HuH-7 (cell line): ENCODE measurements around the gene UGT1A4.

Experiments
- DNase-seq: peaks from one replicate; pipeline ENCODE4 v3.0.0; 2011; ENCODE audit warnings: low spot score

Gene UGT1A4

DNA sequence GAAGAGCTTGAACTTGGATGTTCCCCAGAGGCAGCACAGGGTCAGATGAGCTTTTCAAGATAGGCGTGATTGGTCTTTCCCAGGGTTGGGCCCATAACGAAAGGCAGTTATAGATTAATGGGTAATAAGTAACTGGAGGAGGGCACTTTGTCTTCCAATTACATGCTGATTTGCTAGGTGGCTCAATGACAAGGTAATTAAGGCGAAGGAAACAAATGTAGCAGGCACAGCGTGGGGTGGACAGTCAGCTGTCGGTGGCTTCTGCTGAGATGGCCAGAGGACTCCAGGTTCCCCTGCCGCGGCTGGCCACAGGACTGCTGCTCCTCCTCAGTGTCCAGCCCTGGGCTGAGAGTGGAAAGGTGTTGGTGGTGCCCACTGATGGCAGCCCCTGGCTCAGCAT lies at the start of gene UGT1A4:
Gene UGT1A4 (plus strand): TSS at position 185 of the 400 bp plus-strand sequence. CDS start 85 bp downstream, at position 270.
- DNase-seq = no peak

DNA sequence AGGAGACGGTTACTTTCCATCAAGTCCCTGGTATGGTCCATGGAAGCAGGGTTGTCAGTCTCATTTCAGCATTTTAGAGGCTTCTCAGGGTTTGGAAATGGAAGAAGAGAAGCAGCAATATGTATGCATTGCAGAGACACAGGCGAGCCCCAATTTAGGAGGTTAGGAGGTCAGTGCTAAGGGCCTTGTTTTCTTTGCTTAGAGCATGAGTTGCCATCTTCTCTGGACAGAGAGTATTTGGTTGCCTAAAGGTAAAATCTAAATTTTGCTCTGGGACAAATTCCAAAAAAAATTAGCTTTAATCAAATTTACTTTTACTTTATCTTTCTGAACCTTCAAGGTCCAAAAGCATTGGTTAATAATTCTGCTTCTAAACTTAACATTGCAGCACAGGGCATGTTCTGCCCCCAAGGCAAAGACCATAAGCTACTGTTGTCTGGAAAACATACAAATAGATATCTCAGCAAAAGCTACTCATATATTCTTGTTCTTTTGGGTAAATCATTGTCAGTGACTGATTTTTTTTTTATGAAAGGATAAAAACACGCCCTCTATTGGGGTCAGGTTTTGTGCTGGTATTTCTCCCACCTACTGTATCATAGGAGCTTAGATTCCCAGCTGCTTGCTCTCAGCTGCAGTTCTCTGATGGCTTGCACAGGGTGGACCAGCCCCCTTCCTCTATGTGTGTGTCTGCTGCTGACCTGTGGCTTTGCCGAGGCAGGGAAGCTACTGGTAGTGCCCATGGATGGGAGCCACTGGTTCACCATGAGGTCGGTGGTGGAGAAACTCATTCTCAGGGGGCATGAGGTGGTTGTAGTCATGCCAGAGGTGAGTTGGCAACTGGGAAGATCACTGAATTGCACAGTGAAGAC lies 47.0 kb upstream of the UGT1A4 start, which contains the start of gene UGT1A9:
Gene UGT1A9 (plus strand): TSS at position 609 of the 872 bp plus-strand sequence. CDS start 37 bp downstream, at position 646.
- DNase-seq = no peak

DNA sequence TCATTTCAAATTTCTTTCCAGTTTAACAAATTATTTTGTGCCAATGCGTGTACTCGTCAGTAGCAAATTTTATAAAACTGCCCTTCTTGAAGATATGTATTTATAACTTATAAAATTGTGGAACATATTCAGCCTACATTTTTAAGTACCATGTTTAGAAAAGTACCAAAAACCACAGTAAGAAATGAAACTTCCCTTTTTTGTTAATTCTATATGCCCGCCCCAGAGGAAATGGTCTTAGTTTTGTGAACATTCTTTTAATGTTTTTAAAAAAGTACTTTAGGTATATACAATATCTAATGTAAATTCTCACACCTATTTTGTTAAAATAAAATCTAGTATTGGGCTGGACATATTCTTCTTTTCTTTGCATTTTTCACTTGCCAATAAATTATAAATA lies 45.6 kb upstream of the UGT1A4 start:
- DNase-seq = no peak

DNA sequence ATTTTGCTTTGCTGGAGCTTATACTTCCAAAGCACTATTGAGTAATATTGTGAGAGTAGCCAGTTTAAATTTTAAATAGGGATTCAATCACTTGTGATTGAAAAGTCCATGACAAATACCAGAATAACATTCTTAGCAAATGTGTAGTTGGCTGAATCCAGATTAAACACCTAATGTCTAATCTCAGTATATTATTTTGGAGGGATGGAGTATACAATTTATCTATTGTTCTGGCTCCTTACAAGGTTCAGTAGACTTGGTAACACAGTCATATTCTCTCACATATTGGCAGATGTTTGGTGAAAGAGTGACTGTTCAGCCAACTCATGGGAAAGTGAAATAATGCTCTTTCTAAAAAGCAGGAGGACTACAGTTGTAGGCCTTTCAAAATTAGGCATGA lies 44.6 kb upstream of the UGT1A4 start:
- no peak for DNase-seq

DNA sequence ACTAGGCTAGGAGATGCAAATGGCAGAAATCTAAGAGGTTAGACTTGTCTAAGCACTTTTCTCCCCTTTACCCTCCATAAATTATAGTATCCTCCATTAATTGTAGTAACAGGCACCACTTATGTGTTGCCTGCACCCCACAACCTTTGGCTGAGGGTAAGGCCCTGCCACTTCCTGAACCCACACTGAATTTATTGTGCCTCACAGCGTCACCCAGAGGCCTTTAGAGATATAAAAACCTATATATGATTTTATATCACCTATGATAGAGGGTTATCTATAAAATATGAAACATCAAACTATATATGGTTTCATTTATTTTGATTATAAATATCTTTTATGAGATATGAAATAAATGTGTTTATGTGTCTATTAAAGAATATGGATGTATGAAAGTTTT lies 44.2 kb upstream of the UGT1A4 start:
- no peak for DNase-seq

DNA sequence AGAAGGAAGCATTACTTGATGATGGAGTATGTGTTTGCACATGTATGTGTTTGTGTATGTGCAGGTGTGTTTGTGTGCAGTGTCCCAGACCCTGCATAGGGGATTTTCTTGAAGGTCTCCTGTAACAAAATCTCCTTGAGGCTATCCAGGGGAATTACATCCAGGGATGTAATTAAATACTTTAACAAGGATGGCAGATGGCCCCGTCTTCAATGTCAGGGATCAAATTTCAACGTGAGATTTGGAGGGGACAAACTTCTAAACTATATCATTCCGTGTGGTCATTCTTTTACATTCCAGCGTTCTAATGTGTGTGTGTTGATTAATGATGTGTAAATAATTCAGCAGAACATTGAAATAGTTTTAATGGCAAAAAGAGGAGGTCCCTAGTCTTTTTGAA lies 43.5 kb upstream of the UGT1A4 start:
- DNase-seq = no peak

DNA sequence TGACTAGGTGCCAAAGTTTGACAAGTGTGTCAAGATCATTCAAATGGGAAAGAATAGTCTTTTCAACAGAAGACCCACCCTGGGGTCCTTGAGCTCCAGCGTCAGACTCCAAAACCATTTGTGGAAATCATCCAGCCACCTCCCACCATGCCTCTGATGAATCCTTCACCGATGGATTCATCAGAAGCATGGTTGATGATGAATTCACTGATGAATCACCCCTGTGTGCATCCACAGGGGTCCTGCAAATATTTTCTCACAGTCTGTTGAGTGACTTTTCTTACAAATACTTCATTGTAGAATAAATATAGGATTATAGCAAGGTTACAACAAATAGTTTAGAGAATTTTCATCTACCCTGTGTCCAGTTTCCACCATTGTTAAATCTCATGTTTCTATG lies 42.5 kb upstream of the UGT1A4 start:
- DNase-seq = no peak

DNA sequence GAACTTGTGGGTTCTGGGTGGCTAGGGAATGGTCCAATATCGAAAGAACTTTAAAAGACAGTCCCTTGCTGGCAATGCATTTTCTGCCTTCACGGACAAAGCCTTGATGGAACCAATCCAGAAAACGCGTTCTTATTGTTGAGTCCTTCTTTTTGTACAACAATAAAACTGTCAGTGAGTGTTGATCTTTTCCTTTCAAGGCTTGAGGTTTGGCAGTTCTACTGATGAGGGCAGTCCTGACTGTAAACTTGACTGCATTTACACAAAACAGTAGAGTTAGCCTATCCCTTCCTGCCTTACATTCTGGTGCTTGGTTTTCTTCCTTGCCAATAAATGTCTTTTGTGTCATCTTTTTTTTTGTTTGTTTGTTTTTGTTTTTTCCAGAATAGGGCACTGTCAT lies 39.3 kb upstream of the UGT1A4 start:
- DNase-seq = no peak

DNA sequence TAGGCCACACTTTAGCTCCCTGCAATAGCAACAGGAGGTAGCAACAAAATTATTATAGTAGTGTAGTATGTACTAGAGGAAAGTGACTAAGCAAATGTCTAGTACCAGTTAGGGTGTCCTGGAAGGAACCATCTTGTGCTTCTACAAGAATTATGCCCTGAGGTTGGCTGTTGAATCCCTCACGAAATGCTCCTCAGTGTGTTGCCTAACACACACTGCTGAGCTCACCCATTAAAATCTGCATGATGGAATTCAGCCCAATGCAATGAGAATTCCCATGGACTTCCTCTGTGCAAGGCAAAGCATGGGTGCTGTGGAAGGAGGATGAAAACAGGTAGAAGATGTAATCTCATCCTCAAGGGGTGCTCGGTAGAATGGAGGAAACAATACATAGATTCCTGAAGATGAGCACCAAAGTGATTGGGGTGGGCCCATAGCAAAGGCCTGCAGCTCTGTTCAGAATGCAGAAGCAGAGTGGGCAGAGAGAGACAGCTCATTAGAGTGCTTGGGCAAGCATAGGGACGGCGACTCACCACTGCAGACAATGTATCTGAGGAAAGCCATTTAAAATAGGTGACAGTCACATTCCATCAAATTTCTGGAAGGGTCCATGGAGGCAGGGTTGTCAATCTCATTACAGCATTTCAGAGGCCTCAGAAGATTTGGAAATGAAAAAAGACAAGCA lies 38.0 kb upstream of the UGT1A4 start:
- no peak for DNase-seq

DNA sequence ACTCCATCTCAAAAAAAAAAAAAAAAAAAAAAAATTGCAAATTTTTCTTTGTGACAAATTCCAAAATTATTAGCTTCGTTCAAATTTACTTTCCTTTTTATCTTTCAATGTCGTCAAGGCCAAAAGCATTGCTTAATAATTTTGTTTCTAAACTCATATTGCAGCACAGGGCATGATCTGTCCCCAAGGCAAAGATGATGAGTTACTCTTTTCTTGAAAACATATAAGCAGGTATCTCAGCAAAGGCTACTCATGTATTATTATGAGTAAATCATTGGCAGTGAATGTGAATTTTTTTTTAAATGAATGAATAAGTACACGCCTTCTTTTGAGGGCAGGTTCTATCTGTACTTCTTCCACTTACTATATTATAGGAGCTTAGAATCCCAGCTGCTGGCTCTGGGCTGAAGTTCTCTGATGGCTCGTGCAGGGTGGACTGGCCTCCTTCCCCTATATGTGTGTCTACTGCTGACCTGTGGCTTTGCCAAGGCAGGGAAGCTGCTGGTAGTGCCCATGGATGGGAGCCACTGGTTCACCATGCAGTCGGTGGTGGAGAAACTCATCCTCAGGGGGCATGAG lies 36.9 kb upstream of the UGT1A4 start, which contains the start of gene UGT1A7:
Gene UGT1A7 (plus strand): TSS at position 381 of the 579 bp plus-strand sequence. CDS start 37 bp downstream, at position 418.
- DNase-seq = no peak

DNA sequence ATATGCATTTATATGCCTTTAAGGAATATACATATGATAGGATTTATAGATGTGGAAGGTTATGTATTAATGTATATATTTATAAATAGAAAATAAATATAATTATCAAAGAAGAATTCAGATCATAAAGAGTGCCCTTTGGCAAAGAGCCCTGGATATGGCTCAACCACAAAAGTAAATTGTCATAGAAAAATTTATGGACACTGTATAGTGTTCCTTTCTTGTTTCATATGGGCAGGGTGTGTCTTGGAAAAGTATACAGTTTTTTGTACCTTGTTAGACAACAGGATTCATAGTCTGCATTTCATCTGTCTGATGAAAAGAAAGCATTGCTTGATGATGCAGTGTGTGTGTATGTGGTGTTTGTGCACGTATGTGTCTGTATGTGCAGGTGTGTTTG lies 33.9 kb upstream of the UGT1A4 start:
- no peak for DNase-seq

DNA sequence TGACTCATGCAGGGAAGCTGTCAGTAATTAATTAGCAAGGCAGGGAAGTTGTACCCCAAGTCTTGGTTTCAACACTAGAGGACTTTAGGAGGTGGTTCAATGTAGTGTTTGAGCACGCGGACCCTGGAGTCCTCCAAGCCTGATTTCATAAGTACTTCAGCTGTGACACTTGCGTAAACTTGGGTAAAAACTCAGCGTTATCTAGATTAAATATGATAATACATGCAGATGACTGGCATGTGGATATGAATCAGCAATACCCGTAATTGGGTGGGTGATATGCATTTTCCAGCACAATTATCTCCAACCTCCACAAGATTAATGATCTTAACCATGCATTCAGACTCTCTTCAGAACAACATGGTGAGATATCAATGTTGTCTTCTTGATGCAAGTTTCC lies 31.6 kb upstream of the UGT1A4 start:
- no peak for DNase-seq

DNA sequence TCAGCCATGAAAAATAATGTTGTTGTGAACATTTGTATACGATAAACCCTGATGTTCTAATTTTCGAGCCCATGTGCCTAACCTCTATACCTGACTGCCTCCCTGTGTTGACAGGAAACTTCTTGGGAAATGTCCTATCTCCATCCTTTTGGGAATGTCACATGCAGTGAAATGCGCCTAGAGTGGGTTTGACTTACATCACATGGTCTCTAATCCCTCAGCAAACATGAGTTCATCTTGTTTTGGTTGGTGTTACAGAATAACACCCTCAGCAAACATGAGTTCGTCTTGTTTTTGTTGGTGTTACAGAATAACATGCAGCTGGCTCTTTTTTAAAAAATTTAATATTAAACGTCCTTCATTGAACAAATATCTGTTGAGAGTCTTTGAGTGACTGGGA lies 30.2 kb upstream of the UGT1A4 start:
- no peak for DNase-seq

DNA sequence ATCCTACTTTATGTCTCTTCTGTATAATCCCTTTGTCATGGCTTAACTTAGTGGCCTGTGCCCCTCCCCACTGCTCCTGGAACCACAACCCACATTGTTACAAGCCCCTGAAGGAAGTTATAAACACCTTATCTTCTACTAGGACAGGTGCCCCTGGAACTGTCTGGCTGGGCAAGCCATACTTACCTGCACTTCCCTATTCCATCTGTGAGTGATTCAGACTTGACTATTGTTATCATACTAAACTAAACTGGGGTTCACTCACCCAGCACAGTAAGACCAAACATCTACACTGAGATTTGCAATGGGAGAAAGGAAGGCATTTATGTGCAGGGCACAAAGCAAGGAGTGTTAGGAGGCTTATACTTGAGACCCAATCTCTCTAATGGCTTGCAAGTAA lies 29.5 kb upstream of the UGT1A4 start:
- DNase-seq = no peak

DNA sequence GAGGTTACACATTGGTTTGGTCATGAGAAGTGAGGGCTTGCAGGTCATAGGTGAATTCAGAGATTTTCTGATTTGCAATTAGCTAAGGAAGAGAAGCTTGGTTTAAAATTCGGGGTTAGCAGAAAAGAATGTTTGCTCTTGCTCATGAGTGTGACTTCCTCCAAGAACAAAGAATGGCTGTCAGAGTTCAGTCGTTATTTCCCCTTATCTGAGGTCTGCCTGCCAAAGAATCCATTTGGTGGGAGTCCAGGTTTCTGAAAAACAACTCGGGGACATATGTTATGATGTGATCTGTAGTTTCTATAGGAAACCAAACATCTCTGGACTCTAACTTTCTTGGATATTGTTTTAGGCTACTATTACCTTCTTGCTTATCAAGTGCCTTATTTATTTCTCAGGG lies 29.0 kb upstream of the UGT1A4 start:
- DNase-seq = no peak

DNA sequence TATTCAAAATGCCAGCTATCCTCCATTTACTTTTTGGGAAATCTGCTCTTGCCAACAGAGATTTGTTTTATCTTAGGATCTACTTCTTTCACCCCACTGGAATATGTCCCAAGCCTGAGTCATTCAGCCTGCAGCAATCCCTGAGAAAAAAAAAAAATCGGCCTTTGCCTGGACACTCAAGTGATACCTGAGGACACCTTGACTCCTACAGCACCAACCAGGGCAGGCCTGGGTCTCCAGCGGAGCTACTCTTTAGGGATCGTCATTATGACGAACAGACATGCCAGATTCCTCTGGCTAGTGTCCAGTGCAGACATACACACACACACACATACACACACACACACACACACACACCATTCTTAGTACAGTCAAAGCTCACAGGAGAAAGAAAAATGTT lies 28.1 kb upstream of the UGT1A4 start:
- no peak for DNase-seq

DNA sequence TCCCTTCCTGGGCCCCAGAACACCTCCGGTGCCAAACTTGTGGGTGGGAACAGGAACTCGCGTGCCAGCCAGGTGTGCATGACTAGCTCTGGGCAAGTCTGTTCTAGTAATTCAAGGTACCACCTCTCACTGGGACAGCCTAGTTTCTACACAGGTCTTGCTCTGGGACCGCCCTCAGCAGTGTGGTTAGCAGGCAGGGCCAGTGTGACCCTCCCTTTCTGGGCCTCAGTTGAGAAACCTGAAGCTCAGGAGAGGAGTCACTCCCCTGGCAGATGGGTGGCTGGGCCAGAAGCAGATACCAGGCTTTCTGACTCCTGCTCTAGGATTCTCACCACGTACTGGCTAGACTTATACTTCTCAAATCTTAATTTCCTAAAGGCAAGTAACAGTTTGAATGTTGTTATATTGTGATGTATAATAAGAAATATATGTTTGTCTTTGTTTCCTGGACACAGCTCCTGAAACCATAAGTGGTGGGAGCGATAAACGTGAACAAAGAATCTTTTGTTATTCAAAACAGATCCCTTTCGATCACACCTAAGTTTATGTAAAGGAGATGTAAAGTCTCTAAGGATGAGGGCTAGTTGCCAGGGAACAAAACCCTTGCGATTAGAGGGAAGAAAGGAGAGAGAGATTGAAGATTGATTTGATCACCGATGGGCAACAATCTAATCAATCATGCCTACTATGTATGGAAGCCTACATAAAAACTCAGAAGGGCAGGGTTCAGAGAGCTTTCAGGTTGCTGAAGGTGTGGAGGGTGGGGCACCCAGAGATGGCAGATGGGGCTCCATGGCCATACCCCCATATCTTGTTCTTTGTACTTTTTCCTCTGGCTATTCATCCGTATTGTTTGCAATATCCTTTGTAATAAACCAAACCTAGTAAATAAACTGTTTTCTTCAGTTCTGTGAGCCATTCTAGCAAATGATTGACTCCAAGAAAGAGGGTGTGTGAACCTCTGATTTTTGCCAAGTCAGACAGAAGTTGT lies 26.8 kb upstream of the UGT1A4 start:
- no peak for DNase-seq

DNA sequence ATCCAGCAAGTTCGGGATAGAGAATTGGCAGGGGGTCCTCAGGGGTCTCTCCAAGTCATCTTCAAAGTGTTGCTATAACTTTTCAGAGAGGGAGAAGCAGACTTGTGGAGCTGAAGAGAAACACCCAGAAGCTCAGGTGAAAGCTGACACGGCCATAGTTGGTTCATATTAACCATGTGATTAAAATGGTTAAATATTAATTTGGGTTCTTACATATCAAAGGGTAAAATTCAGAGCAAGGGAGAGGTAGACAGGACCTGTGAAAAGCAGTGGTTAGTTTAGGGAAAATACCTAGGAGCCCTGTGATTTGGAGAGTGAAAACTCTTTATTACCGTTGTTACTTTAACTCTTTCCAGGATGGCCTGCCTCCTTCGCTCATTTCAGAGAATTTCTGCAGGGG lies 25.9 kb upstream of the UGT1A4 start, which contains the start of gene UGT1A6:
Gene UGT1A6 (plus strand): TSS at position 243 of the 400 bp plus-strand sequence. CDS start 115 bp downstream, at position 358.
- no peak for DNase-seq

DNA sequence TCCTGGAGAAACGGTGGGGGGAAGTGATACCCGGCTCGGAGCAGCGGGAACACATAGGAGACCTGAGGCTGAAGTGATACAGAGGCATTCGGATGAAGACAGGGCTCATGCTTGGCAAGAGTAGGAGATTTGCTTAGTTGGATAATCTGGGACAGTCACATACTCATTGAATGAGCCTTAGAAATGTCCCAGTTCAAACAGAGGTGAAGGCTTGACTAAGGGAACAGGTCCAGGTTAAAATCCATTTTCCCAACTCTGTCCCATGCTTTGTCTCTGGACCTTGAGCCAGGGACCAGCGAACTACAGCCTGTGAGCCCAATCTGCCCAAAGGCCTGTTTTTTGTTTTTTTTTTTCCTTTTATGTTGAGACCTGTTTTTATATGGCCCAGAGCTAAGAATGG lies 24.6 kb upstream of the UGT1A4 start:
- DNase-seq = no peak

DNA sequence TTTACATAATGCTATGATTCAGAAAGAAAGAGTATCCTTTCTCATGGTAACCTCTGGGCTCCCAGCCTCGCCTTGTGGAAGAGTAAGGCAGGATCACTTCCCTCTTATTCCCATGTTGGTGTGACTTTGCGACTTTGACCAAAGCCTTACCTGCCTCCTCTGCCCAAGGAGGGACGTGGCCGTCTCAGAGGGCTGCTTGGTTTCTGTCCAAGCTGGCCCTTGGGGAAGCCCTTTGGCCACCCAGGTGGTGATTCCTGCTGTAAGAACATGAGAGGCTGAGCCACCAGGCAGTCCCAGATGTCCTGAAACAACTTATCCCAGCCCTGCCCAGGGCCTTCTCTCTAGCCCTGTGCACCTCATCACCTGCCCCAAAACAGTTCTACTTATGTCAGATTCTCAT lies 19.8 kb upstream of the UGT1A4 start:
- DNase-seq = no peak

DNA sequence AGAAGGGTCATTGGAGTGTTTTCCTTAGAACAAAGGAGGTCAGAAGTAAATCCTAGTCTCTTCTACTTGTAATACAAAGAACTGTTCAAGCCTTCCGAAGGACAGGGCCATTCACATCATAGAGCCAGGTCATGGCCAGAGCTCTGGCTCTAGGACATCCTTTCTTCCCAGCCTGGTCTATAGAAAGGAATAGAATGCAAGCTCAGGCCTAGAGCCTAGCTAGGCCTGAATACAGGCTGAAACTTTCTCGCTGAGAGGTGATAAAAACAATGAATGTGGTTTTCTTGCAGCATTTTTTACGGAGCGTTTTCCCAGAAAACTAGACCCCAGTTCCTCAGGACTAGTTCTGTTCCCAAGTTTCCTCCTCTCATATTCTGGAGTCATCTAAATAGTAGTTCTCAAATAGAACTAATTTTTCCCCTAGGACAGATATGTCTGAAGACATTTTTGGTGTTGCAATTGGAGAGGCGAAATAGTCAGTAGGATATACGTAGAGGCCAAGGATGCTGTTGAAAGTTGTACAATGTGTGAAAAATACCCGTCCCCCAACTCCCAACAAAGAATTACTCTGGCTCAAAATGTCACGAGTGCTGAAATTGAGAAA lies 19.0 kb upstream of the UGT1A4 start:
- DNase-seq = no peak
